IMR-90 (cell line): ENCODE data around the gene KCTD3. TPM values are rescaled to one million over a fixed set of nuclear protein-coding genes. Genes with fewer than 3 reads are reported as not detected.
A peak's percentile ranks its signal among the peaks of the same experiment; 100 is the strongest.

ENCODE experiments used
- ATAC-seq: fragments of 200-7000 bp; cut with Tn5 transposase; 2 replicates; pipeline ENCODE4 v1.9.1; 2020; ENCODE audit warnings: low read depth, mild to moderate bottlenecking, moderate library complexity
- BruUV-seq: library from RNA; stranded (reverse); fragments of 400-500 nt; replicated peaks from 2 replicates; lab custom pipeline; 2021; lab: Mats Ljungman, UMichigan
- CTCF ChIA-PET: fragments of 300-600 bp; formaldehyde crosslinking; extraction: SDS; loops from one replicate; lab custom pipeline; 2021; ENCODE audit warnings: antibody characterized with exemption; lab: Yijun Ruan, JAX
- POLR2A ChIA-PET: fragments of 300-600 bp; sonication (Branson Sonifier 250); formaldehyde crosslinking; loops from one replicate; lab custom pipeline; 2022; ENCODE audit warnings: antibody characterized with exemption; ENCODE audit not compliant: unreplicated experiment; lab: Charles Lee
- DNase-seq: peaks from one replicate; pipeline ENCODE4 v3.0.0; 2013
- H2AFZ ChIP-seq: replicated peaks from 2 replicates; pipeline ENCODE3; 2013; ENCODE audit warnings: low read length, mild to moderate bottlenecking; ENCODE audit not compliant: poor library complexity
- H2AK5ac ChIP-seq: 2 replicates; pipeline ENCODE4 v1.6.1; 2013; ENCODE audit warnings: low read depth, low read length, inconsistent platforms
- H2AK9ac ChIP-seq: replicated peaks from 2 replicates; pipeline ENCODE3; 2013; ENCODE audit warnings: mild to moderate bottlenecking, low read depth, low read length, moderate library complexity; ENCODE audit not compliant: poor library complexity
- H2BK120ac ChIP-seq: 2 replicates; pipeline ENCODE4 v1.6.1; 2013; ENCODE audit warnings: low read depth, low read length, inconsistent platforms
- H2BK15ac ChIP-seq: 3 replicates; pipeline ENCODE4 v1.6.1; 2013; ENCODE audit warnings: low read depth, low read length, inconsistent platforms
- H2BK20ac ChIP-seq: 2 replicates; pipeline ENCODE4 v1.6.1; 2013; ENCODE audit warnings: low read depth, mild to moderate bottlenecking, inconsistent platforms, low read length, moderate library complexity
- H2BK5ac ChIP-seq: 2 replicates; pipeline ENCODE4 v1.6.1; 2013; ENCODE audit warnings: mild to moderate bottlenecking, low read depth, low read length, inconsistent platforms; ENCODE audit not compliant: poor library complexity, severe bottlenecking
- H3K14ac ChIP-seq: replicated peaks from 2 replicates; pipeline ENCODE4 v1.6.1; 2013; ENCODE audit warnings: low read depth, low read length, inconsistent platforms
- H3K18ac ChIP-seq: 2 replicates; pipeline ENCODE4 v1.6.1; 2013; ENCODE audit warnings: low read depth, low read length, control low read depth
- H3K23ac ChIP-seq: 2 replicates; pipeline ENCODE4 v1.6.1; 2013; ENCODE audit warnings: low read depth, low read length, inconsistent platforms
- H3K27ac ChIP-seq: 2 replicates; pipeline ENCODE4 v1.5.1; 2013; ENCODE audit warnings: mild to moderate bottlenecking, control low read depth, low read length; ENCODE audit not compliant: insufficient read depth
- H3K27me3 ChIP-seq: 2 replicates; pipeline ENCODE4 v1.6.1; 2013; ENCODE audit warnings: low read length; ENCODE audit not compliant: control insufficient read depth, insufficient read depth
- H3K36me3 ChIP-seq: 2 replicates; pipeline ENCODE4 v1.6.1; 2013; ENCODE audit warnings: low read length, mixed read lengths; ENCODE audit not compliant: control insufficient read depth, insufficient read depth
- H3K4ac ChIP-seq: 2 replicates; pipeline ENCODE4 v1.6.1; 2013; ENCODE audit warnings: low read depth, low read length, inconsistent platforms
- H3K4me1 ChIP-seq: 2 replicates; pipeline ENCODE4 v1.6.1; 2013; ENCODE audit warnings: low read length, mixed read lengths; ENCODE audit not compliant: control insufficient read depth, insufficient read depth
- H3K4me2 ChIP-seq: 2 replicates; pipeline ENCODE4 v1.6.1; 2013; ENCODE audit warnings: low read depth, mild to moderate bottlenecking, control low read depth, low read length, moderate library complexity
- H3K4me3 ChIP-seq: 2 replicates; pipeline ENCODE4 v1.5.1; 2013; ENCODE audit warnings: low read depth, mild to moderate bottlenecking, control low read depth, low read length, moderate library complexity; ENCODE audit not compliant: insufficient read depth
- H3K56ac ChIP-seq: 2 replicates; pipeline ENCODE4 v1.6.1; 2013; ENCODE audit warnings: low read length, inconsistent platforms; ENCODE audit not compliant: insufficient read depth; ENCODE audit errors: extremely low read depth
- H3K79me1 ChIP-seq, 2 experiments: 2 replicates each; pipeline ENCODE4 v1.6.1; 2013; ENCODE audit warnings: low read length in 2 of 2, inconsistent platforms in 1 of 2, low read depth in 1 of 2
- H3K9ac ChIP-seq: 2 replicates; pipeline ENCODE4 v1.6.1; 2013; ENCODE audit warnings: low read depth, low read length, control low read depth
- H3K9me1 ChIP-seq: 2 replicates; pipeline ENCODE4 v1.6.1; 2013; ENCODE audit warnings: low read length, inconsistent platforms; ENCODE audit not compliant: insufficient read depth
- H3K9me3 ChIP-seq: 2 replicates; pipeline ENCODE4 v1.6.1; 2013; ENCODE audit warnings: low read length; ENCODE audit not compliant: control insufficient read depth, insufficient read depth
- H4K20me1 ChIP-seq: 2 replicates; pipeline ENCODE4 v1.6.1; 2013; ENCODE audit warnings: low read length, inconsistent platforms; ENCODE audit not compliant: insufficient read depth
- H4K5ac ChIP-seq: 2 replicates; pipeline ENCODE4 v1.6.1; 2013; ENCODE audit warnings: mild to moderate bottlenecking, low read depth, low read length, control low read depth
- H4K8ac ChIP-seq, 2 experiments: 2 replicates each; pipeline ENCODE4 v1.6.1; 2013; ENCODE audit warnings: low read depth in 2 of 2, low read length in 2 of 2, control low read depth in 1 of 2, inconsistent platforms in 1 of 2
- H4K91ac ChIP-seq: 2 replicates; pipeline ENCODE4 v1.6.1; 2013; ENCODE audit warnings: low read depth, low read length, inconsistent platforms; ENCODE audit not compliant: insufficient read depth
- CHD1 ChIP-seq: IDR thresholded peaks from 2 replicates; pipeline ENCODE4 v1.6.1; 2012; ENCODE audit warnings: low read depth, low read length, improper control_type of control experiment
- MAZ ChIP-seq: IDR thresholded peaks from 2 replicates; pipeline ENCODE4 v1.6.1; 2012; ENCODE audit warnings: low read depth, mild to moderate bottlenecking, low read length, improper control_type of control experiment, moderate library complexity, borderline replicate concordance
- RFX5 ChIP-seq: IDR thresholded peaks from 2 replicates; pipeline ENCODE4 v1.8.0; 2012; ENCODE audit warnings: low read depth, mild to moderate bottlenecking, low read length, moderate library complexity
- WGBS, 2 experiments: methylation state at CpG; one replicate each; pipeline versions ENCODE4 v1.1.5 to v1.1.7; 2013; ENCODE audit warnings: missing lambda C conversion rate in 2 of 2; ENCODE audit not compliant: insufficient read length in 1 of 2; ENCODE audit errors: extremely low coverage in 2 of 2; 5-methylcytosine and 5-hydroxymethylcytosine counted together
- dilution Hi-C: fragments of 300-500 bp; cut with HindIII; formaldehyde crosslinking; loops from one replicate; pipeline ENCODE4 v1.14.3; 2018; ENCODE audit warnings: low sequenced_read_pairs; ENCODE audit not compliant: unreplicated experiment
- in situ Hi-C: fragments of 300-500 bp; cut with MboI; formaldehyde crosslinking; loops from 3 replicates; pipeline ENCODE4 v1.14.3; 2019; ENCODE audit warnings: low sequenced_read_pairs, inconsistent platforms, mixed read lengths
- intact Hi-C: fragments of 100-400 bp; cut with micrococcal nuclease; formaldehyde crosslinking; loops from 2 replicates; pipeline ENCODE4 v1.10.0; 2022
- polyA plus RNA-seq, 3 experiments: library from polyadenylated mRNA; depleted of rRNA; stranded (reverse); fragments of >200 nt; gene quantifications; 2 replicates each; pipeline ENCODE4 v1.2.3, GENCODE V29; 2012; ENCODE audit warnings: low replicate concordance in 1 of 3
- total RNA-seq: library from RNA; depleted of rRNA; stranded (reverse); fragments of >200 nt; gene quantifications from 2 replicates; pipeline ENCODE4 v1.2.3, GENCODE V29; 2012
- TF ChIP-seq, protein P1 (sequence below): conservative IDR thresholded peaks from 2 replicates; pipeline ENCODE4 v1.5.1; 2012; ENCODE audit warnings: mild to moderate bottlenecking, low read depth, low read length, improper control_type of control experiment

The KCTD3 gene
- total and polyA plus RNA-seq, 2 of the 4 experiments (the other 2 are of a cell fraction) = 43.6 to 49.5 TPM

GRCh38 chr1:215567491-215568298 lies 591 bp downstream of the KCTD3 start:
- DNase-seq (peak; percentile 46), ATAC-seq (peak; percentile 58)
- Histone ChIP-seq H4K8ac (peak overlapping the region; percentile 37 to 86; a peak in 3 of 4 replicates), H3K56ac (peak overlapping the region; percentile 87), H2AFZ (peak overlapping the region; percentile 94), H4K20me1 (peaks cover 22% of the 10 kb centered on the region; the same call in 1 of the 2 replicates), H3K4me1 (peaks cover 4% of the 10 kb centered on the region), H3K4ac (peak overlapping the region; percentile 96), H2AK9ac (peak overlapping the region; percentile 96), H2BK120ac (peak overlapping the region; percentile 90), H3K23ac (peak overlapping the region; percentile 96), H4K91ac (peak overlapping the region; percentile 91), H3K27me3 (no peaks in the 10 kb centered on the region), H3K4me3 (peak overlapping the region; percentile 84), H3K9me1 (no peaks in the 10 kb centered on the region), H2BK15ac (peak overlapping the region; percentile 38; the same call in 2 of the 3 replicates), H2AK5ac (peak overlapping the region; percentile 75), H3K4me2 (peak overlapping the region; percentile 89), H3K9me3 (no peaks in the 10 kb centered on the region), H3K18ac (peak overlapping the region; percentile 59), H3K79me1 (peaks cover 3 to 17% of the 10 kb centered on the region in 2 experiments; a peak in 3 of 4 replicates), H3K14ac (peak overlapping the region; percentile 95), H3K36me3 (0 out of 2 replicates have a peak, but pooled peaks cover 2% of the 10 kb centered on the region), H4K5ac (peak overlapping the region; percentile 31), H2BK5ac (peak overlapping the region; percentile 79), H3K9ac (peak overlapping the region; percentile 78), H3K27ac (peak overlapping the region; percentile 87), H2BK20ac (peak overlapping the region; percentile 79; the same call in 1 of the 2 replicates)
- TF ChIP-seq CHD1 (0 out of 2 replicates have a peak, but pooled peaks have one; percentile 58), RFX5 (no peak), MAZ (no peak)
- TF ChIP-seq, protein P1, sequence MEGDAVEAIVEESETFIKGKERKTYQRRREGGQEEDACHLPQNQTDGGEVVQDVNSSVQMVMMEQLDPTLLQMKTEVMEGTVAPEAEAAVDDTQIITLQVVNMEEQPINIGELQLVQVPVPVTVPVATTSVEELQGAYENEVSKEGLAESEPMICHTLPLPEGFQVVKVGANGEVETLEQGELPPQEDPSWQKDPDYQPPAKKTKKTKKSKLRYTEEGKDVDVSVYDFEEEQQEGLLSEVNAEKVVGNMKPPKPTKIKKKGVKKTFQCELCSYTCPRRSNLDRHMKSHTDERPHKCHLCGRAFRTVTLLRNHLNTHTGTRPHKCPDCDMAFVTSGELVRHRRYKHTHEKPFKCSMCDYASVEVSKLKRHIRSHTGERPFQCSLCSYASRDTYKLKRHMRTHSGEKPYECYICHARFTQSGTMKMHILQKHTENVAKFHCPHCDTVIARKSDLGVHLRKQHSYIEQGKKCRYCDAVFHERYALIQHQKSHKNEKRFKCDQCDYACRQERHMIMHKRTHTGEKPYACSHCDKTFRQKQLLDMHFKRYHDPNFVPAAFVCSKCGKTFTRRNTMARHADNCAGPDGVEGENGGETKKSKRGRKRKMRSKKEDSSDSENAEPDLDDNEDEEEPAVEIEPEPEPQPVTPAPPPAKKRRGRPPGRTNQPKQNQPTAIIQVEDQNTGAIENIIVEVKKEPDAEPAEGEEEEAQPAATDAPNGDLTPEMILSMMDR = 0 out of 2 replicates have a peak, but pooled peaks have one; percentile 3
- ChIA-PET POLR2A (no interaction called here), CTCF (interaction anchor here (1.3 kb wide), 1 partner anchor 9 kb away, joined by 3 read pairs; no protein-coding TSS in a partner anchor)
- intact Hi-C loops = loop anchor here (2.0 kb wide), 1 partner anchor 37 kb away; no protein-coding TSS in a partner anchor
- dilution Hi-C loops = no loop called here
- WGBS, 2 experiments = 1% methylated on average over 43 of the region's 63 CpGs; no CpG with 5 or more reads in 1 of the 2 experiments
- in situ Hi-C loops = no loop called here
- BruUV-seq = no TSS peak
